Measurements from ENCODE around the gene SPRY4. TPM values are rescaled to one million over a fixed set of nuclear protein-coding genes. Genes with fewer than 3 reads are reported as not detected.

SPRY4 gene
- total and polyA plus RNA-seq, 2 of the 13 experiments (the other 11 are each of a cell fraction or from before 2014, with no cell fraction given): 8.9 to 17.8 TPM

DNA sequence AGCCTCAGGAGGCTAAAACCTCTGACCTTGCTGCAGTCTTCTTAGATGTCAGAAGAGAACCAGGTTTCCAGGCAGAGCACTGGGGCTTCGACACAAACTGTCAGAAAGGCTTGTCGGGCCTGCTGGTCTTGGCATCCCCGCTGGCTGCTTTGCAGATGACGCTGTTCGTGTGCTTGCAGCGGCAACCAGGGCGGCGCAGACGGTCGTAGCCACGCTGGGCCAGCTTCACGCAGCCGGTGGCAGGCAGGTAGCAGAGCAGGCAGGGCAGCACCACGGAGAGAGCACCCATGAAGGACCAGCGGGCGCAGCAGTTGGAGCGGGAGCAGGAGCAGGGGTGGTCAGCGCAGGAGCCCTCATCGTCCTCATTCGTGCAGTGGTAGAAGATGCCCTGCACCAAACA, 10.7 kb downstream of the SPRY4 start:
- Histone ChIP-seq H4K20me1 (ENCODE audit: insufficient read depth, low read length) (peaks cover 81% of the 10 kb centered on the region), H3K27me3 (ENCODE audit: control insufficient read depth in 1 of 2, insufficient read depth in 2 of 2, low read length in 2 of 2) (no peaks in the 10 kb centered on the region; a peak in 1 of 5 replicates), H3K9me3 (ENCODE audit: low read length) (no peaks in the 10 kb centered on the region), H3K4me3 (replicated peaks in 1 of 3; ENCODE audit: insufficient read depth in 1 of 3, low read depth in 2 of 3, low read length in 3 of 3) (no peak overlapping the region), H3K4me1 (ENCODE audit: insufficient read depth, low read length) (peaks cover 70% of the 10 kb centered on the region), H3K79me2 (ENCODE audit: insufficient read depth, low read length) (peaks cover 90% of the 10 kb centered on the region), H3K9ac (ENCODE audit: insufficient read depth, low read depth, low read length) (no peak overlapping the region), H3K4me2 (ENCODE audit: low read depth, low read length) (no peak overlapping the region), H2AFZ (ENCODE audit: low read length) (no peak overlapping the region), H3K36me3 (replicated peaks in 1 of 2; ENCODE audit: control insufficient read depth in 1 of 2, insufficient read depth in 2 of 2, low read length in 2 of 2) (peaks cover 45 to 76% of the 10 kb centered on the region in 2 experiments), H3K27ac (ENCODE audit: extremely low read length, insufficient read depth, low read length) (no peak overlapping the region)
- DNase-seq (ENCODE audit: low spot score) (no peak), ATAC-seq (no peak), FAIRE-seq (no peak)
- intact Hi-C loops (cut with micrococcal nuclease; ENCODE audit: unreplicated experiment): no loop called here
- WGBS (ENCODE audit: low lambda C conversion rate): 89% methylated on average over 15 of the region's 20 CpGs
- peak; percentile 44; the same call in 1 of the 2 replicates for TF ChIP-seq HNRNPL (IDR thresholded peaks at IDR 0.05; ENCODE audit: low read depth, low read length)
- no peak for TF ChIP-seq GZF1 (CRISPR knock-in tag; IDR thresholded peaks at IDR 0.05)
- peak; percentile 58 for TF ChIP-seq RBFOX2 (IDR thresholded peaks at IDR 0.05; ENCODE audit: low read depth, low read length)
- TF ChIP-seq, protein P1, sequence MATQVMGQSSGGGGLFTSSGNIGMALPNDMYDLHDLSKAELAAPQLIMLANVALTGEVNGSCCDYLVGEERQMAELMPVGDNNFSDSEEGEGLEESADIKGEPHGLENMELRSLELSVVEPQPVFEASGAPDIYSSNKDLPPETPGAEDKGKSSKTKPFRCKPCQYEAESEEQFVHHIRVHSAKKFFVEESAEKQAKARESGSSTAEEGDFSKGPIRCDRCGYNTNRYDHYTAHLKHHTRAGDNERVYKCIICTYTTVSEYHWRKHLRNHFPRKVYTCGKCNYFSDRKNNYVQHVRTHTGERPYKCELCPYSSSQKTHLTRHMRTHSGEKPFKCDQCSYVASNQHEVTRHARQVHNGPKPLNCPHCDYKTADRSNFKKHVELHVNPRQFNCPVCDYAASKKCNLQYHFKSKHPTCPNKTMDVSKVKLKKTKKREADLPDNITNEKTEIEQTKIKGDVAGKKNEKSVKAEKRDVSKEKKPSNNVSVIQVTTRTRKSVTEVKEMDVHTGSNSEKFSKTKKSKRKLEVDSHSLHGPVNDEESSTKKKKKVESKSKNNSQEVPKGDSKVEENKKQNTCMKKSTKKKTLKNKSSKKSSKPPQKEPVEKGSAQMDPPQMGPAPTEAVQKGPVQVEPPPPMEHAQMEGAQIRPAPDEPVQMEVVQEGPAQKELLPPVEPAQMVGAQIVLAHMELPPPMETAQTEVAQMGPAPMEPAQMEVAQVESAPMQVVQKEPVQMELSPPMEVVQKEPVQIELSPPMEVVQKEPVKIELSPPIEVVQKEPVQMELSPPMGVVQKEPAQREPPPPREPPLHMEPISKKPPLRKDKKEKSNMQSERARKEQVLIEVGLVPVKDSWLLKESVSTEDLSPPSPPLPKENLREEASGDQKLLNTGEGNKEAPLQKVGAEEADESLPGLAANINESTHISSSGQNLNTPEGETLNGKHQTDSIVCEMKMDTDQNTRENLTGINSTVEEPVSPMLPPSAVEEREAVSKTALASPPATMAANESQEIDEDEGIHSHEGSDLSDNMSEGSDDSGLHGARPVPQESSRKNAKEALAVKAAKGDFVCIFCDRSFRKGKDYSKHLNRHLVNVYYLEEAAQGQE (IDR thresholded peaks at IDR 0.05; ENCODE audit: borderline replicate concordance in 1 of 2, low read depth in 1 of 2, low read length in 2 of 2): peak; percentile 31 to 49; a peak in 3 of 4 replicates
- TF ChIP-seq ZBTB38 (CRISPR knock-in tag; IDR thresholded peaks at IDR 0.05): peak; percentile 69; the same call in 1 of the 2 replicates
- no peak for TF ChIP-seq ZNF432 (CRISPR knock-in tag; IDR thresholded peaks at IDR 0.05; ENCODE audit: borderline replicate concordance)
- no peak for TF ChIP-seq MXI1 (IDR thresholded peaks at IDR 0.05; ENCODE audit: borderline replicate concordance, low read depth, low read length)
- TF ChIP-seq POLR2AphosphoS2 (IDR thresholded peaks at IDR 0.05; ENCODE audit: low read depth, low read length): no peak
- peak; percentile 89 for TF ChIP-seq ZC3H13 (CRISPR knock-in tag; IDR thresholded peaks at IDR 0.05)
- 0 out of 2 replicates have a peak, but pooled peaks have one; percentile 32 for TF ChIP-seq ZNF501 (CRISPR knock-in tag; IDR thresholded peaks at IDR 0.05)
- CTCF ChIA-PET (ENCODE audit: low intra/inter-chr PET ratio, low total read pairs): no interaction called here
- POLR2A ChIA-PET: no interaction called here
- no TSS peak for BruUV-seq (replicated peaks)
- in situ Hi-C loops (cut with HindIII; ENCODE audit: extremely low pct_ligation_motif_present, low pct_unique_long_range_greater_than_20kb): loop anchor here (25.0 kb wide), 1 partner anchor 152 kb away; no protein-coding TSS in a partner anchor

All from HepG2 (cell line).